Neural cell (in vitro differentiated cells): ENCODE results near the gene ST8SIA6. TPM values are rescaled to one million over a fixed set of nuclear protein-coding genes. Genes with fewer than 3 reads are reported as not detected.

Source experiments
- H2AFZ ChIP-seq: fragments of 200-600, 300-800 bp; sonication (generic), shearing (Covaris generic); 2 replicates; pipeline ENCODE4 v1.6.0; 2014; ENCODE audit warnings: low read depth, mild to moderate bottlenecking, antibody characterized with exemption, low read length, moderate library complexity
- H3F3A ChIP-seq: fragments of 200-600 bp; shearing (Covaris generic); 2 replicates; pipeline ENCODE4 v1.6.1; 2016; ENCODE audit warnings: mild to moderate bottlenecking, moderate library complexity, mixed read lengths, antibody characterized with exemption, low read length; ENCODE audit not compliant: insufficient read depth, poor library complexity, severe bottlenecking
- H3K27ac ChIP-seq: fragments of 200-600, 300-800 bp; sonication (generic), shearing (Covaris generic); 2 replicates; pipeline ENCODE4 v1.5.1; 2014; ENCODE audit warnings: mild to moderate bottlenecking, low read length, moderate library complexity
- H3K27me3 ChIP-seq: fragments of 300-800, 200-600 bp; sonication (generic), shearing (Covaris generic); 2 replicates; pipeline ENCODE4 v1.6.0; 2014; ENCODE audit warnings: mild to moderate bottlenecking, low read depth, low read length, moderate library complexity; ENCODE audit not compliant: insufficient read depth
- H3K36me3 ChIP-seq: fragments of 300-800, 200-600 bp; sonication (generic), shearing (Covaris generic); 2 replicates; pipeline ENCODE4 v1.5.1; 2014; ENCODE audit warnings: mild to moderate bottlenecking, antibody characterized with exemption, low read length, moderate library complexity; ENCODE audit not compliant: insufficient read depth
- H3K4me2 ChIP-seq: fragments of 300-800, 200-600 bp; sonication (generic), shearing (Covaris generic); 2 replicates; pipeline ENCODE4 v1.6.0; 2014; ENCODE audit warnings: mild to moderate bottlenecking, low read length
- H3K4me3 ChIP-seq: fragments of 300-800, 200-600 bp; sonication (generic), shearing (Covaris generic); 2 replicates; pipeline ENCODE4 v1.5.1; 2014; ENCODE audit warnings: mild to moderate bottlenecking, low read length, moderate library complexity
- H3K79me2 ChIP-seq: fragments of 200-600 bp; shearing (Covaris generic); replicated peaks from 2 replicates; pipeline ENCODE4 v1.6.0; 2014; ENCODE audit warnings: mild to moderate bottlenecking, low read length, moderate library complexity; ENCODE audit not compliant: insufficient read depth
- H3K9ac ChIP-seq: fragments of 300-800, 200-600 bp; sonication (generic), shearing (Covaris generic); 2 replicates; pipeline ENCODE4 v1.6.1; 2016; ENCODE audit warnings: mild to moderate bottlenecking, low read length, mixed read lengths
- H3K9me2 ChIP-seq: fragments of 200-600 bp; shearing (Covaris generic); 2 replicates; pipeline ENCODE4 v1.6.1; 2016; ENCODE audit warnings: mild to moderate bottlenecking, low read length, mixed read lengths; ENCODE audit not compliant: insufficient read depth
- H3K9me3 ChIP-seq: fragments of 200-600, 300-800 bp; sonication (generic), shearing (Covaris generic); 2 replicates; pipeline ENCODE4 v1.6.1; 2016; ENCODE audit warnings: mild to moderate bottlenecking, mixed run types, low read length, moderate library complexity, mixed read lengths
- H4K20me1 ChIP-seq: fragments of 200-600 bp; shearing (Covaris generic); 2 replicates; pipeline ENCODE4 v1.6.1; 2016; ENCODE audit warnings: mild to moderate bottlenecking, mixed run types; ENCODE audit not compliant: insufficient read depth
- EP300 ChIP-seq: fragments of 450-650 bp; conservative IDR thresholded peaks from 2 replicates; pipeline ENCODE4 v1.6.1; 2014; ENCODE audit warnings: antibody characterized with exemption, mild to moderate bottlenecking, moderate library complexity; ENCODE audit not compliant: poor library complexity, severe bottlenecking
- EZH2 ChIP-seq: fragments of 200-600, 300-800 bp; shearing (Covaris generic), sonication (generic); IDR thresholded peaks from 2 replicates; pipeline ENCODE4 v1.6.1; 2014; ENCODE audit warnings: antibody characterized with exemption, low read length, borderline replicate concordance, mild to moderate bottlenecking; ENCODE audit not compliant: insufficient read depth, poor library complexity, severe bottlenecking
- MXI1 ChIP-seq: fragments of 450-650 bp; conservative IDR thresholded peaks from 2 replicates; pipeline ENCODE4 v1.6.1; 2014; ENCODE audit warnings: antibody characterized with exemption, mild to moderate bottlenecking; ENCODE audit not compliant: poor library complexity, severe bottlenecking
- POLR2AphosphoS5 ChIP-seq: IDR thresholded peaks from 2 replicates; pipeline ENCODE4 v1.6.1; 2012
- RAD21 ChIP-seq: fragments of 450-650 bp; conservative IDR thresholded peaks from 2 replicates; pipeline ENCODE4 v1.6.1; 2014; ENCODE audit warnings: antibody characterized with exemption, mild to moderate bottlenecking, moderate library complexity
- SMC3 ChIP-seq: fragments of 450-650 bp; conservative IDR thresholded peaks from 2 replicates; pipeline ENCODE4 v1.6.1; 2014; ENCODE audit warnings: antibody characterized with exemption, mild to moderate bottlenecking, moderate library complexity; ENCODE audit not compliant: poor library complexity
- TAF1 ChIP-seq: IDR thresholded peaks from 2 replicates; pipeline ENCODE4 v1.6.1; 2012; ENCODE audit warnings: low read depth
- polyA plus RNA-seq: library from polyadenylated mRNA; depleted of rRNA; stranded (reverse); fragments of >200 nt; gene quantifications from 2 replicates; pipeline ENCODE4 v1.2.3, GENCODE V29; 2014
- TF ChIP-seq, protein P1 (sequence below): IDR thresholded peaks from 2 replicates; pipeline ENCODE4 v1.6.1; 2012; ENCODE audit warnings: borderline replicate concordance
- TF ChIP-seq, protein P2 (sequence below): fragments of 450-650 bp; IDR thresholded peaks from 2 replicates; pipeline ENCODE4 v1.5.1; 2014; ENCODE audit warnings: antibody characterized with exemption, mild to moderate bottlenecking, moderate library complexity; ENCODE audit not compliant: poor library complexity, severe bottlenecking

The ST8SIA6 gene
- polyA plus RNA-seq, 1 donor from 2014 or later = 0.41 TPM

DNA sequence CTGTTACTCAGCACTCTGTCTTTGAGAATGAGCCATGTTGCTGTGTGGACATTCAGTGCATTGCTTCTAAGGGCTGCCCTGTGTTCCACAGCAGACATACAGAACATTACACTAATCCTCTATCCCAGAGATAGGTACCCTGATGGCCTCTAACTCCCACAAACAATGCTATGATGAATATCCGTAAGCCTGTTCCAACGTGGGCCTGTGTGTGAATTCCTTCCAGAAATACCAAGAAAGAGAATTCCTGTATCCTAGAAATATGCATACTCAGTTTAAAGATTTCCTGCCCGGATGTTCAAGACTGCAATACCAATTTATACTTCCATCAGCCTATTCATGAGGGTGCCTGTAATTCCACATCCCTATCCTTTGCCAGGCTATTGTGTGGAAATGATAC lies 21.3 kb upstream of the ST8SIA6 start:
- no peaks in the 10 kb centered on the region for H3K9me3 ChIP-seq
- no peak overlapping the region for H3K9ac ChIP-seq
- no peak overlapping the region for H2AFZ ChIP-seq
- no peak overlapping the region for H3K4me2 ChIP-seq
- no peaks in the 10 kb centered on the region for H3K36me3 ChIP-seq
- no peaks in the 10 kb centered on the region for H4K20me1 ChIP-seq
- no peak overlapping the region for H3K27ac ChIP-seq
- H3F3A ChIP-seq = no peaks in the 10 kb centered on the region
- H3K4me3 ChIP-seq = no peak overlapping the region
- H3K79me2 ChIP-seq = no peaks in the 10 kb centered on the region
- no peaks in the 10 kb centered on the region for H3K27me3 ChIP-seq
- no peaks in the 10 kb centered on the region for H3K9me2 ChIP-seq
- TF ChIP-seq RAD21 (no peak), MXI1 (no peak), EP300 (no peak), POLR2AphosphoS5 (no peak), SMC3 (no peak), EZH2 (no peak), TAF1 (no peak)
- TF ChIP-seq, protein P1, sequence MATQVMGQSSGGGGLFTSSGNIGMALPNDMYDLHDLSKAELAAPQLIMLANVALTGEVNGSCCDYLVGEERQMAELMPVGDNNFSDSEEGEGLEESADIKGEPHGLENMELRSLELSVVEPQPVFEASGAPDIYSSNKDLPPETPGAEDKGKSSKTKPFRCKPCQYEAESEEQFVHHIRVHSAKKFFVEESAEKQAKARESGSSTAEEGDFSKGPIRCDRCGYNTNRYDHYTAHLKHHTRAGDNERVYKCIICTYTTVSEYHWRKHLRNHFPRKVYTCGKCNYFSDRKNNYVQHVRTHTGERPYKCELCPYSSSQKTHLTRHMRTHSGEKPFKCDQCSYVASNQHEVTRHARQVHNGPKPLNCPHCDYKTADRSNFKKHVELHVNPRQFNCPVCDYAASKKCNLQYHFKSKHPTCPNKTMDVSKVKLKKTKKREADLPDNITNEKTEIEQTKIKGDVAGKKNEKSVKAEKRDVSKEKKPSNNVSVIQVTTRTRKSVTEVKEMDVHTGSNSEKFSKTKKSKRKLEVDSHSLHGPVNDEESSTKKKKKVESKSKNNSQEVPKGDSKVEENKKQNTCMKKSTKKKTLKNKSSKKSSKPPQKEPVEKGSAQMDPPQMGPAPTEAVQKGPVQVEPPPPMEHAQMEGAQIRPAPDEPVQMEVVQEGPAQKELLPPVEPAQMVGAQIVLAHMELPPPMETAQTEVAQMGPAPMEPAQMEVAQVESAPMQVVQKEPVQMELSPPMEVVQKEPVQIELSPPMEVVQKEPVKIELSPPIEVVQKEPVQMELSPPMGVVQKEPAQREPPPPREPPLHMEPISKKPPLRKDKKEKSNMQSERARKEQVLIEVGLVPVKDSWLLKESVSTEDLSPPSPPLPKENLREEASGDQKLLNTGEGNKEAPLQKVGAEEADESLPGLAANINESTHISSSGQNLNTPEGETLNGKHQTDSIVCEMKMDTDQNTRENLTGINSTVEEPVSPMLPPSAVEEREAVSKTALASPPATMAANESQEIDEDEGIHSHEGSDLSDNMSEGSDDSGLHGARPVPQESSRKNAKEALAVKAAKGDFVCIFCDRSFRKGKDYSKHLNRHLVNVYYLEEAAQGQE = no peak
- TF ChIP-seq, protein P2, sequence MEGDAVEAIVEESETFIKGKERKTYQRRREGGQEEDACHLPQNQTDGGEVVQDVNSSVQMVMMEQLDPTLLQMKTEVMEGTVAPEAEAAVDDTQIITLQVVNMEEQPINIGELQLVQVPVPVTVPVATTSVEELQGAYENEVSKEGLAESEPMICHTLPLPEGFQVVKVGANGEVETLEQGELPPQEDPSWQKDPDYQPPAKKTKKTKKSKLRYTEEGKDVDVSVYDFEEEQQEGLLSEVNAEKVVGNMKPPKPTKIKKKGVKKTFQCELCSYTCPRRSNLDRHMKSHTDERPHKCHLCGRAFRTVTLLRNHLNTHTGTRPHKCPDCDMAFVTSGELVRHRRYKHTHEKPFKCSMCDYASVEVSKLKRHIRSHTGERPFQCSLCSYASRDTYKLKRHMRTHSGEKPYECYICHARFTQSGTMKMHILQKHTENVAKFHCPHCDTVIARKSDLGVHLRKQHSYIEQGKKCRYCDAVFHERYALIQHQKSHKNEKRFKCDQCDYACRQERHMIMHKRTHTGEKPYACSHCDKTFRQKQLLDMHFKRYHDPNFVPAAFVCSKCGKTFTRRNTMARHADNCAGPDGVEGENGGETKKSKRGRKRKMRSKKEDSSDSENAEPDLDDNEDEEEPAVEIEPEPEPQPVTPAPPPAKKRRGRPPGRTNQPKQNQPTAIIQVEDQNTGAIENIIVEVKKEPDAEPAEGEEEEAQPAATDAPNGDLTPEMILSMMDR = no peak

DNA sequence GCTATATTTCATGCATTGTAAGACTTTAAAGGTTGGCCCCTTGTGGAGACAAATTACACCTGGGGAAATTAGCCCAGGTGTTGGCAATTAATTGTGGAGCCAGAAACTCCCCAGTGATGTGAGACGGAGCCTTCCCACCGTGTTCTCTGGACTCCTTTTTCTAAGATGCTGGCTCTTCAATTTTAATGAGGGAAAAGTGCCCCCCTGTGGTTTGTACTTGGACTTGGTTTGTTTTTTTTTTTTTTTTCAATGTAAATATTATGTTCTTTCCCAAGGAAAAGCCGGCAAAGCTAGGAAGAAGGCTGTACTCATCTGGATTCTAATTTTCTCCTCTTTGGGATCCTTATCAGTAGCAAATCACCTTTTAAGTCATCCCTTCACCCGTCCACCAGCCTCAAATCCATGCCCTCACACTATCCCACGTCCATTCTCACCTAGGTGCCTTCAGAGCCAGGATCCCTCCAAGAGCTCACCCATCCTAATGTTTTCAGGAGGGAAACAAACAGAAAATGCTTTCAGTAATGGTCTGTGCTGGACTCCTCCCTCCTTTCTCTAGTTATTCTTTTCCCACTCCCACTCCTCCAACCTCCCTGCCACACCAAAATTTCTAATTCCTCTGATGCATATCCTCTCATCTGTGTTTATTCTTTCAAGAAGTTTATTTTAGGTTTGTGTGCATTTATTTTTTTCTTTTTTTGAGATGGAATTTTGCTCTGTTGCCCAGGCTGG lies 20.4 kb upstream of the ST8SIA6 start:
- no peak overlapping the region for H3K4me3 ChIP-seq
- H3K9me3 ChIP-seq = no peaks in the 10 kb centered on the region
- TF ChIP-seq, protein P1 = no peak
- TF ChIP-seq TAF1 = no peak
- no peak for TF ChIP-seq POLR2AphosphoS5
- TF ChIP-seq SMC3 = no peak
- TF ChIP-seq, protein P2 = no peak
- TF ChIP-seq RAD21 = no peak
- no peak for TF ChIP-seq EZH2
- H3K27ac ChIP-seq = no peak overlapping the region
- no peak overlapping the region for H3K9ac ChIP-seq
- H3K9me2 ChIP-seq = no peaks in the 10 kb centered on the region
- H2AFZ ChIP-seq = no peak overlapping the region
- no peak overlapping the region for H3K4me2 ChIP-seq
- no peaks in the 10 kb centered on the region for H3F3A ChIP-seq
- no peaks in the 10 kb centered on the region for H3K36me3 ChIP-seq
- no peaks in the 10 kb centered on the region for H3K27me3 ChIP-seq
- no peaks in the 10 kb centered on the region for H4K20me1 ChIP-seq
- no peaks in the 10 kb centered on the region for H3K79me2 ChIP-seq
